PC-9 (cell line): ENCODE measurements around the gene VSIG10L. TPM values are rescaled to one million over a fixed set of nuclear protein-coding genes. Genes with fewer than 3 reads are reported as not detected.

Experiments
- BruUV-seq: library from RNA; stranded (reverse); fragments of 400-500 nt; replicated peaks from 2 replicates; lab custom pipeline; 2021; lab: Mats Ljungman, UMichigan
- CTCF ChIA-PET: fragments of 300-600 bp; sonication (Branson Sonifier 250); formaldehyde crosslinking; loops from one replicate; lab custom pipeline; 2022; ENCODE audit warnings: antibody characterized with exemption; lab: Charles Lee
- POLR2A ChIA-PET: fragments of 300-600 bp; sonication (Branson Sonifier 250); formaldehyde crosslinking; loops from one replicate; lab custom pipeline; 2022; ENCODE audit warnings: antibody characterized with exemption; ENCODE audit not compliant: unreplicated experiment; lab: Charles Lee
- DNase-seq, 2 experiments: peaks; one replicate each; pipeline versions ENCODE4 v3.0.0 to v3.0.0-alpha.2; 2015 to 2022; ENCODE audit warnings: mixed read lengths in 1 of 2
- H2AFZ ChIP-seq: fragments of 200-600 bp; sonication (generic); 2 replicates; pipeline ENCODE4 v1.8.1; 2017; ENCODE audit warnings: antibody characterized with exemption
- H3F3A ChIP-seq: fragments of 200-600 bp; sonication (generic); 2 replicates; pipeline ENCODE4 v1.8.1; 2017; ENCODE audit warnings: antibody characterized with exemption, mild to moderate bottlenecking, low read depth; ENCODE audit not compliant: insufficient read depth
- H3K27ac ChIP-seq: fragments of 200-600 bp; sonication (generic); 2 replicates; pipeline ENCODE4 v1.6.1; 2016; ENCODE audit warnings: mixed run types
- H3K27me3 ChIP-seq: fragments of 200-600 bp; sonication (generic); 2 replicates; pipeline ENCODE4 v1.6.1; 2016; ENCODE audit warnings: low read depth, mixed run types; ENCODE audit not compliant: insufficient read depth
- H3K36me3 ChIP-seq: fragments of 200-600 bp; sonication (generic); 2 replicates; pipeline ENCODE4 v1.6.1; 2016; ENCODE audit warnings: low read depth, mixed run types
- H3K4me1 ChIP-seq: fragments of 200-600 bp; sonication (generic); replicated peaks from 2 replicates; pipeline ENCODE4 v1.6.1; 2016; ENCODE audit warnings: mixed run types; ENCODE audit not compliant: insufficient read depth
- H3K4me2 ChIP-seq: fragments of 200-600 bp; sonication (generic); 2 replicates; pipeline ENCODE4 v1.6.1; 2017; ENCODE audit warnings: mixed run types
- H3K4me3 ChIP-seq: fragments of 200-600 bp; sonication (generic); 2 replicates; pipeline ENCODE4 v1.6.1; 2016; ENCODE audit warnings: mixed run types
- H3K79me2 ChIP-seq: fragments of 200-600 bp; sonication (generic); 2 replicates; pipeline ENCODE4 v1.6.1; 2017; ENCODE audit warnings: low read depth, mixed run types
- H3K9me2 ChIP-seq: fragments of 200-600 bp; sonication (generic); 2 replicates; pipeline ENCODE4 v1.8.1; 2017; ENCODE audit warnings: mild to moderate bottlenecking; ENCODE audit not compliant: insufficient read depth
- H3K9me3 ChIP-seq: fragments of 200-600 bp; sonication (generic); 2 replicates; pipeline ENCODE4 v1.8.1; 2016; ENCODE audit warnings: low read depth; ENCODE audit not compliant: insufficient read depth
- H4K20me1 ChIP-seq: fragments of 200-600 bp; sonication (generic); 2 replicates; pipeline ENCODE4 v1.8.1; 2017; ENCODE audit not compliant: insufficient read depth
- EZH2 ChIP-seq: fragments of 200-600 bp; sonication (generic); IDR thresholded peaks from 2 replicates; pipeline ENCODE4 v1.8.0; 2017; ENCODE audit warnings: antibody characterized with exemption, low read depth
- intact Hi-C: fragments of 100-400 bp; cut with micrococcal nuclease; formaldehyde crosslinking; loops from one replicate; pipeline ENCODE4 v1.10.0; 2022; ENCODE audit not compliant: unreplicated experiment
- total RNA-seq: library from RNA; stranded (reverse); gene quantifications from 2 replicates; pipeline ENCODE4 v1.2.3, GENCODE V29; 2021
- TF ChIP-seq, protein P1 (sequence below): fragments of 200-600 bp; sonication (generic); conservative IDR thresholded peaks from 2 replicates; pipeline ENCODE4 v1.6.1; 2017; ENCODE audit warnings: mixed run types, antibody characterized with exemption, mild to moderate bottlenecking, moderate library complexity

Gene VSIG10L
- total RNA-seq, 1 experiment from 2014 or later: 2.8 TPM

- no TSS peak for BruUV-seq
- H3K4me2 ChIP-seq: no peak overlapping the region
- DNase-seq: no peak
- H4K20me1 ChIP-seq: no peaks in the 10 kb centered on the region
- no peaks in the 10 kb centered on the region for H3K9me3 ChIP-seq
- TF ChIP-seq, protein P1, sequence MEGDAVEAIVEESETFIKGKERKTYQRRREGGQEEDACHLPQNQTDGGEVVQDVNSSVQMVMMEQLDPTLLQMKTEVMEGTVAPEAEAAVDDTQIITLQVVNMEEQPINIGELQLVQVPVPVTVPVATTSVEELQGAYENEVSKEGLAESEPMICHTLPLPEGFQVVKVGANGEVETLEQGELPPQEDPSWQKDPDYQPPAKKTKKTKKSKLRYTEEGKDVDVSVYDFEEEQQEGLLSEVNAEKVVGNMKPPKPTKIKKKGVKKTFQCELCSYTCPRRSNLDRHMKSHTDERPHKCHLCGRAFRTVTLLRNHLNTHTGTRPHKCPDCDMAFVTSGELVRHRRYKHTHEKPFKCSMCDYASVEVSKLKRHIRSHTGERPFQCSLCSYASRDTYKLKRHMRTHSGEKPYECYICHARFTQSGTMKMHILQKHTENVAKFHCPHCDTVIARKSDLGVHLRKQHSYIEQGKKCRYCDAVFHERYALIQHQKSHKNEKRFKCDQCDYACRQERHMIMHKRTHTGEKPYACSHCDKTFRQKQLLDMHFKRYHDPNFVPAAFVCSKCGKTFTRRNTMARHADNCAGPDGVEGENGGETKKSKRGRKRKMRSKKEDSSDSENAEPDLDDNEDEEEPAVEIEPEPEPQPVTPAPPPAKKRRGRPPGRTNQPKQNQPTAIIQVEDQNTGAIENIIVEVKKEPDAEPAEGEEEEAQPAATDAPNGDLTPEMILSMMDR: no peak
- no peak for TF ChIP-seq EZH2
- H3K4me3 ChIP-seq: no peak overlapping the region
- no peak overlapping the region for H3K27ac ChIP-seq
- ChIA-PET POLR2A (no interaction called here), CTCF (no interaction called here)
- H3K4me1 ChIP-seq: no peaks in the 10 kb centered on the region
- H2AFZ ChIP-seq: no peak overlapping the region
- intact Hi-C loops: no loop called here
- peaks cover 78% of the 10 kb centered on the region for H3K27me3 ChIP-seq
- no peaks in the 10 kb centered on the region for H3K9me2 ChIP-seq
- no peaks in the 10 kb centered on the region for H3K36me3 ChIP-seq
- H3F3A ChIP-seq: no peaks in the 10 kb centered on the region
- H3K79me2 ChIP-seq: no peaks in the 10 kb centered on the region
Observed at GRCh38 chr19:51321799-51322198, 20.1 kb downstream of the VSIG10L start.

- no peak overlapping the region for H2AFZ ChIP-seq
- H3K9me2 ChIP-seq: no peaks in the 10 kb centered on the region
- H3K27me3 ChIP-seq: peaks cover 85% of the 10 kb centered on the region
- H3K79me2 ChIP-seq: no peaks in the 10 kb centered on the region
- TF ChIP-seq, protein P1: no peak
- TF ChIP-seq EZH2: no peak
- intact Hi-C loops: no loop called here
- H3K4me1 ChIP-seq: no peaks in the 10 kb centered on the region
- DNase-seq: no peak
- CTCF ChIA-PET: no interaction called here
- H3K27ac ChIP-seq: no peak overlapping the region
- POLR2A ChIA-PET: no interaction called here
- no peaks in the 10 kb centered on the region for H3F3A ChIP-seq
- H3K36me3 ChIP-seq: no peaks in the 10 kb centered on the region
- BruUV-seq: no TSS peak
- H4K20me1 ChIP-seq: no peaks in the 10 kb centered on the region
- H3K9me3 ChIP-seq: no peaks in the 10 kb centered on the region
- no peak overlapping the region for H3K4me3 ChIP-seq
- H3K4me2 ChIP-seq: no peak overlapping the region
Observed at GRCh38 chr19:51320280-51320657, 21.7 kb downstream of the VSIG10L start.

GRCh38 chr19:51319649-51320279 is 22.2 kb downstream of the VSIG10L start:
- no peak overlapping the region for H2AFZ ChIP-seq
- H3K9me3 ChIP-seq: no peaks in the 10 kb centered on the region
- POLR2A ChIA-PET: no interaction called here
- H3F3A ChIP-seq: no peaks in the 10 kb centered on the region
- no peaks in the 10 kb centered on the region for H4K20me1 ChIP-seq
- no peak overlapping the region for H3K4me3 ChIP-seq
- H3K4me2 ChIP-seq: no peak overlapping the region
- H3K4me1 ChIP-seq: no peaks in the 10 kb centered on the region
- no peaks in the 10 kb centered on the region for H3K79me2 ChIP-seq
- H3K9me2 ChIP-seq: no peaks in the 10 kb centered on the region
- CTCF ChIA-PET: no interaction called here
- H3K36me3 ChIP-seq: no peaks in the 10 kb centered on the region
- no peak overlapping the region for H3K27ac ChIP-seq
- intact Hi-C loops: no loop called here
- TF ChIP-seq EZH2: no peak
- TF ChIP-seq, protein P1: no peak
- no TSS peak for BruUV-seq
- DNase-seq: no peak
- peaks cover 90% of the 10 kb centered on the region for H3K27me3 ChIP-seq
